Endometrial microvascular endothelial cells (primary cell): Measurements from ENCODE around the gene TVP23C. TPM values are rescaled to one million over a fixed set of nuclear protein-coding genes. Genes with fewer than 3 reads are reported as not detected.

ENCODE experiments used
- in situ Hi-C: cut with HindIII; loops from 2 replicates; pipeline ENCODE4 v1.10.0; 2017; ENCODE audit warnings: low sequenced_read_pairs, low pct_unique_long_range_greater_than_20kb; ENCODE audit errors: inconsistent ontology term
- total RNA-seq: library from RNA; depleted of rRNA; stranded (reverse); fragments of >200 nt; gene quantifications from one replicate; pipeline ENCODE4 v1.2.3, GENCODE V29; 2015; ENCODE audit errors: inconsistent ontology term

TVP23C gene
- total RNA-seq, 1 donor from 2014 or later = 17.7 TPM

- in situ Hi-C loops = no loop called here
These were observed 60.7 kb downstream of the TVP23C start for GRCh38 chr17:15502369-15503112.

GRCh38 chr17:15501793-15502192 is 61.5 kb downstream of the TVP23C start:
- in situ Hi-C loops = no loop called here

GRCh38 chr17:15501282-15501681 is 62.0 kb downstream of the TVP23C start:
- in situ Hi-C loops = no loop called here

- in situ Hi-C loops = no loop called here
These were observed 65.2 kb downstream of the TVP23C start for GRCh38 chr17:15498107-15498506.

GRCh38 chr17:15496735-15497670 is 66.3 kb downstream of the TVP23C start:
- in situ Hi-C loops = no loop called here

- in situ Hi-C loops = no loop called here
These were observed 68.5 kb downstream of the TVP23C start for GRCh38 chr17:15494821-15495220.

- in situ Hi-C loops = no loop called here
These were observed 69.6 kb downstream of the TVP23C start for GRCh38 chr17:15493693-15494035.

GRCh38 chr17:15492791-15493692 is 70.2 kb downstream of the TVP23C start:
- in situ Hi-C loops = no loop called here

GRCh38 chr17:15492186-15492585 is 71.1 kb downstream of the TVP23C start:
- in situ Hi-C loops = no loop called here

- in situ Hi-C loops = no loop called here
These were observed 72.5 kb downstream of the TVP23C start for GRCh38 chr17:15490634-15491261.

- in situ Hi-C loops = no loop called here
These were observed 74.7 kb downstream of the TVP23C start for GRCh38 chr17:15488557-15488956.

- in situ Hi-C loops = no loop called here
These were observed 78.2 kb downstream of the TVP23C start for GRCh38 chr17:15485045-15485444.

- in situ Hi-C loops = no loop called here
These were observed 79.9 kb downstream of the TVP23C start for GRCh38 chr17:15483431-15483830.

GRCh38 chr17:15482476-15482875 is 80.8 kb downstream of the TVP23C start:
- in situ Hi-C loops = no loop called here

- in situ Hi-C loops = no loop called here
These were observed 81.8 kb downstream of the TVP23C start for GRCh38 chr17:15481481-15481880.

GRCh38 chr17:15480204-15480603 is 83.1 kb downstream of the TVP23C start:
- in situ Hi-C loops = no loop called here

- in situ Hi-C loops = no loop called here
These were observed 83.6 kb downstream of the TVP23C start for GRCh38 chr17:15479703-15480102.

GRCh38 chr17:15478845-15479244 is 84.4 kb downstream of the TVP23C start:
- in situ Hi-C loops = no loop called here
